ENCODE measurements around the gene SCAP.

GRCh38 chr3:47413751-47414150 is 62.0 kb downstream of the SCAP start:
- TF ChIP-seq GATA2 (IDR thresholded peaks at IDR 0.05; ENCODE audit: low read depth, low read length), result no peak
- no peak for TF ChIP-seq GATA3 (IDR thresholded peaks at IDR 0.05; ENCODE audit: low read depth, low read length)

Measured in SH-SY5Y (cell line).